K562 (cell line): ENCODE data around the gene COX7A2.

Experiments used
- KLF16 ChIP-seq: IDR thresholded peaks from 2 replicates; pipeline ENCODE4 v1.6.1; 2016; ENCODE audit warnings: antibody characterized with exemption
- NFIC ChIP-seq: fragments of 450-650 bp; IDR thresholded peaks from 2 replicates; pipeline ENCODE4 v1.6.1; 2017; ENCODE audit warnings: mild to moderate bottlenecking, inconsistent platforms
- RAD21 ChIP-seq, 2 experiments: fragments of 250-450 bp in 1 of 2; fragments of 450-650 bp in 1 of 2; sonication (Bioruptor Pico) in 1 of 2; formaldehyde crosslinking in 1 of 2; IDR thresholded peaks in 1 of 2; conservative IDR thresholded peaks in 1 of 2; 2 replicates each; pipeline versions ENCODE4 v1.4.0 to v1.8.0; 2020 to 2022; ENCODE audit warnings: mild to moderate bottlenecking in 2 of 2, moderate library complexity in 1 of 2
- SNRNP70 ChIP-seq: fragments of 200-400 bp; formaldehyde crosslinking; optimal IDR thresholded peaks from 2 replicates; pipeline ENCODE3; 2017; ENCODE audit warnings: low read depth, low read length
- SRSF9 ChIP-seq: fragments of 200-400 bp; formaldehyde crosslinking; IDR thresholded peaks from 2 replicates; pipeline ENCODE4 v1.6.1; 2017; ENCODE audit warnings: low read depth, low read length, borderline replicate concordance
- TF ChIP-seq, protein P1 (sequence below): sonication (generic); formaldehyde crosslinking; IDR thresholded peaks from 2 replicates; pipeline ENCODE4 v1.8.0; 2022; ENCODE audit warnings: mild to moderate bottlenecking, low read depth, missing genetic modification reagents

DNA sequence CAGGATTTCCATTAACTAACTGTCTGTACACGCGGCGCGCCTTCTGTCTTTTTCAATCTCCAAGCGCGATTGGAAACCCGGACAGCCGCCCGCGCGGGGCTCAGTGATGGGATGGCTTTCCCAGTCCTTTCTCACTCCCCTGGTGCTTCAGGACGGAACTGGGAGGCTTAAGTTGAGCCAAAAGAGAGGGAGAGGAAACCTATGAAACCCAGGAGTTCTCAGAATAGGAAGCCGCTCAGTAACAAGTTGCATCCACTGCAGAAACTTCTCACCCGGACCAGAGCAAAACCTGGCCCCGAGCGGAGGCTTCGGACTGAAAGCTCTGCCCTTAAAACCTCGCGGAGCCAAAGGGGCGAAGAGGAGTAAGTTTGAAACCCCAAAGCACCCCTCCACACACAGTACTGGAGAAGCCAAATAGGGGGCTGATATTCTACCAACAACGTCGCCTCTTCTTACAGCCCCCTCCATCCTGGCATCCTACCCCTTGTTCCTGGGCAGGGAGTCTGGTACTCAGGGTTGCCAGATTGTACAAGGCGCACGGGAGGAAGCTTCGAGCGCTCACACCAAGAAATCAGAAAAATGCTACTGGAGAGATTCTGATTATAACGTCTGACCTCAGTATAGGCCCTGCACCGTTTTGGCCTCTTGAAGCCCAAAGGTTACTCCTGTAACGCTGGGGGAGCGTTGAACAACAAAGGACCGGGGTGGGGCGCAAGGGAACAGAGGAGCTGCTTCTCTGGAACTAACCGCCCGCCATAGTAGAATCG is 36.8 kb downstream of the COX7A2 start:
- no peak for TF ChIP-seq KLF16
- TF ChIP-seq RAD21 (CRISPR knock-in tag; conservative IDR thresholded peaks at IDR 0.05 in 1 of 2, IDR thresholded peaks at IDR 0.05 in 1 of 2), result no peak
- TF ChIP-seq, protein P1, sequence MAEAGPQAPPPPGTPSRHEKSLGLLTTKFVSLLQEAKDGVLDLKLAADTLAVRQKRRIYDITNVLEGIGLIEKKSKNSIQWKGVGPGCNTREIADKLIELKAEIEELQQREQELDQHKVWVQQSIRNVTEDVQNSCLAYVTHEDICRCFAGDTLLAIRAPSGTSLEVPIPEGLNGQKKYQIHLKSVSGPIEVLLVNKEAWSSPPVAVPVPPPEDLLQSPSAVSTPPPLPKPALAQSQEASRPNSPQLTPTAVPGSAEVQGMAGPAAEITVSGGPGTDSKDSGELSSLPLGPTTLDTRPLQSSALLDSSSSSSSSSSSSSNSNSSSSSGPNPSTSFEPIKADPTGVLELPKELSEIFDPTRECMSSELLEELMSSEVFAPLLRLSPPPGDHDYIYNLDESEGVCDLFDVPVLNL (CRISPR knock-in tag), result no peak
- no peak for TF ChIP-seq NFIC
- no peak for TF ChIP-seq SRSF9
- no peak for TF ChIP-seq SNRNP70
